Measurements from ENCODE around the gene NRARP.
A peak's percentile ranks its signal among the peaks of the same experiment; 100 is the strongest.

The NRARP gene

GRCh38 chr9:137255448-137256114 is 46.5 kb downstream of the NRARP start:
- peak overlapping the region; percentile 77 for H2AFZ ChIP-seq (ENCODE audit: insufficient read depth, low read length, poor library complexity)
- H3K23ac ChIP-seq (ENCODE audit: low read length): no peak overlapping the region
- H3K4me2 ChIP-seq (ENCODE audit: low read length): peak overlapping the region; percentile 69
- peak overlapping the region; percentile 58 for H3K18ac ChIP-seq (ENCODE audit: low read length)
- H3K14ac ChIP-seq (ENCODE audit: low read length): peak overlapping the region; percentile 90
- H2AK5ac ChIP-seq (ENCODE audit: low read length): peak overlapping the region; percentile 62
- H2BK120ac ChIP-seq (ENCODE audit: insufficient read depth, low read length, poor library complexity): peak overlapping the region; percentile 67
- no peak overlapping the region for H2BK12ac ChIP-seq (ENCODE audit: low read length)
- peak overlapping the region; percentile 86 for H4K8ac ChIP-seq (ENCODE audit: low read depth, low read length)
- peaks cover 12% of the 10 kb centered on the region for H3K79me1 ChIP-seq (ENCODE audit: low read length)
- H3K36me3 ChIP-seq (ENCODE audit: control insufficient read depth in 1 of 2, insufficient read depth in 2 of 2, low read length in 2 of 2): peaks cover 22 to 23% of the 10 kb centered on the region in 2 experiments
- DNase-seq: no peak
- H3K4me3 ChIP-seq (ENCODE audit: low read depth, low read length): peak overlapping the region; percentile 96
- H3K27me3 ChIP-seq (ENCODE audit: insufficient read depth, low read length): no peaks in the 10 kb centered on the region
- peaks cover 14 to 16% of the 10 kb centered on the region in 2 experiments for H3K4me1 ChIP-seq (ENCODE audit: control insufficient read depth in 1 of 2, insufficient read depth in 2 of 2, low read length in 2 of 2)
- WGBS (ENCODE audit: extremely low coverage, insufficient coverage, insufficient read length): no CpG with 5 or more reads among the region's 51 CpGs
- H3K79me2 ChIP-seq (ENCODE audit: control insufficient read depth, insufficient read depth, low read length, poor library complexity): peaks cover 12% of the 10 kb centered on the region
- peak overlapping the region; percentile 74 for H4K91ac ChIP-seq (ENCODE audit: low read depth, low read length)
- peak overlapping the region; percentile 49 for H3K4ac ChIP-seq (ENCODE audit: low read depth, low read length)
- H4K12ac ChIP-seq (ENCODE audit: low read depth, low read length): peak overlapping the region; percentile 70
- no peaks in the 10 kb centered on the region for H3K9me3 ChIP-seq (ENCODE audit: insufficient read depth, low read depth, low read length)
- H3K27ac ChIP-seq (ENCODE audit: low read depth, low read length): peak overlapping the region; percentile 55
- H2BK5ac ChIP-seq (ENCODE audit: low read depth, low read length, poor library complexity): peak overlapping the region; percentile 64
- H3K9ac ChIP-seq (ENCODE audit: low read length): peak overlapping the region; percentile 75

DNA sequence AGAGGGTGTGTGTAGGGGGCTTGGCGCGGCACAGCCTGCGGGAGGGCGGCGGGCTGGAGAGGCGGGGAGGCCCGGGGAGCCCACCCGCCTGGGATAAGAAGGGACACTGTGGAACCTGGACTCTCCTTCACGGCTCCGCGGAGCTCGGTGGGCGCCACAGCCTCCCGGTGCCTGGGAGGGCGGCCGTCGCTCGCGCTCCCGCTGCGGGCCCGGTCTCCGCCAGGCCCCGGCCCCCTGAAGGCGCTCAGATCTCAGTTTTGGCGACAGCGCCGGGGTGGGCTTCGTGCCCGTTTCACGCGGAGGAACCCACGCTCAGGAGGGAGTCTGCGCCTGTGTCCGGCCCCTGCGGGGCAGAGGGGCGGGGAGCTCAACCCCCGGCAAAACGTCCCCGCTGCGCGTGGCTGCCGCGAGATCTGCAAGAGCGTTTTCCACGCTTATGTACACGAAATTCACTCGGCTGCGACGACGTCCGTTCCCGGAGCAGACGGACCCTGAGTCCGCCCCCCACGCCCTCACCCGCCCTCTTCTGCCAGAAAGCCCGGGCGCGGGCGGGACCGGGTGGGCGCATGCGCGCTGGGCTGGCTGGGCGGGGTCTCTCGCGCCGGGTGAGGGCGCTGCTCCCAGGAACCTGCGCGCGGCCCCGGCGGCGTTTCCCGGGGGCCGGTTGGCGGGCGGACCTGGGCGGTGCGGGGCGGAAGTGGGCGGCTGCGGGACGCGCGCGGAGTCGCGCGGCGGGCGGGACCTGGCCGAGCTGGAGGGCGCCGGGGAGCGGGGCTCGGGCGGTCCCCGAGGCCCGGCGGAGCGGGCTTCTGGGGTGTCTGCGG is 47.2 kb downstream of the NRARP start, which contains the start of gene NELFB:
NELFB (plus strand) TSS at position 704 of the 824 bp plus-strand sequence.
- Histone ChIP-seq H3K4me1 (ENCODE audit: control insufficient read depth in 1 of 2, insufficient read depth in 2 of 2, low read length in 2 of 2) (peaks cover 14 to 16% of the 10 kb centered on the region in 2 experiments), H3K36me3 (ENCODE audit: control insufficient read depth in 1 of 2, insufficient read depth in 2 of 2, low read length in 2 of 2) (peaks cover 22 to 23% of the 10 kb centered on the region in 2 experiments), H2BK120ac (ENCODE audit: insufficient read depth, low read length, poor library complexity) (peak within 1 kb of the TSS; percentile 70), H3K14ac (ENCODE audit: low read length) (peak within 1 kb of the TSS; percentile 90), H2AFZ (ENCODE audit: insufficient read depth, low read length, poor library complexity) (peak within 1 kb of the TSS; percentile 89), H4K8ac (ENCODE audit: low read depth, low read length) (peak within 1 kb of the TSS; percentile 98), H4K12ac (ENCODE audit: low read depth, low read length) (peak within 1 kb of the TSS; percentile 89), H4K91ac (ENCODE audit: low read depth, low read length) (peak within 1 kb of the TSS; percentile 74), H3K79me1 (ENCODE audit: low read length) (peaks cover 12% of the 10 kb centered on the region), H3K27me3 (ENCODE audit: insufficient read depth, low read length) (no peaks in the 10 kb centered on the region), H2AK5ac (ENCODE audit: low read length) (peak within 1 kb of the TSS; percentile 62), H2BK12ac (ENCODE audit: low read length) (no peak within 1 kb of the TSS), H3K4ac (ENCODE audit: low read depth, low read length) (peak within 1 kb of the TSS; percentile 77), H3K4me3 (ENCODE audit: low read depth, low read length) (peak within 1 kb of the TSS; percentile 96), H3K23ac (ENCODE audit: low read length) (no peak within 1 kb of the TSS), H3K4me2 (ENCODE audit: low read length) (peak within 1 kb of the TSS; percentile 99), H3K9me3 (ENCODE audit: insufficient read depth, low read depth, low read length) (peaks cover 2% of the 10 kb centered on the region), H3K79me2 (ENCODE audit: control insufficient read depth, insufficient read depth, low read length, poor library complexity) (peaks cover 12% of the 10 kb centered on the region), H3K18ac (ENCODE audit: low read length) (peak within 1 kb of the TSS; percentile 86), H3K27ac (ENCODE audit: low read depth, low read length) (peak within 1 kb of the TSS; percentile 55), H2BK5ac (ENCODE audit: low read depth, low read length, poor library complexity) (peak within 1 kb of the TSS; percentile 71), H3K9ac (ENCODE audit: low read length) (peak within 1 kb of the TSS; percentile 92)
- peak; percentile 80 to 94 for DNase-seq
- no CpG with 5 or more reads among the region's 105 CpGs for WGBS (ENCODE audit: extremely low coverage, insufficient coverage, insufficient read length)

GRCh38 chr9:137253717-137254623 is 48.1 kb downstream of the NRARP start:
- Histone ChIP-seq H2BK12ac (ENCODE audit: low read length) (no peak overlapping the region), H3K4me3 (ENCODE audit: low read depth, low read length) (peak overlapping the region; percentile 79), H2AFZ (ENCODE audit: insufficient read depth, low read length, poor library complexity) (peak overlapping the region; percentile 89), H3K36me3 (ENCODE audit: control insufficient read depth in 1 of 2, insufficient read depth in 2 of 2, low read length in 2 of 2) (peaks cover 18 to 19% of the 10 kb centered on the region in 2 experiments), H3K79me2 (ENCODE audit: control insufficient read depth, insufficient read depth, low read length, poor library complexity) (peaks cover 12% of the 10 kb centered on the region), H2BK120ac (ENCODE audit: insufficient read depth, low read length, poor library complexity) (no peak overlapping the region), H3K9me3 (ENCODE audit: insufficient read depth, low read depth, low read length) (peaks cover 2% of the 10 kb centered on the region), H4K91ac (ENCODE audit: low read depth, low read length) (peak overlapping the region; percentile 74), H4K8ac (ENCODE audit: low read depth, low read length) (peak overlapping the region; percentile 98), H2BK5ac (ENCODE audit: low read depth, low read length, poor library complexity) (no peak overlapping the region), H3K18ac (ENCODE audit: low read length) (peak overlapping the region; percentile 22), H3K4ac (ENCODE audit: low read depth, low read length) (no peak overlapping the region), H3K27ac (ENCODE audit: low read depth, low read length) (no peak overlapping the region), H3K14ac (ENCODE audit: low read length) (peak overlapping the region; percentile 75), H3K79me1 (ENCODE audit: low read length) (peaks cover 12% of the 10 kb centered on the region), H3K9ac (ENCODE audit: low read length) (no peak overlapping the region), H4K12ac (ENCODE audit: low read depth, low read length) (no peak overlapping the region), H3K27me3 (ENCODE audit: insufficient read depth, low read length) (no peaks in the 10 kb centered on the region), H3K23ac (ENCODE audit: low read length) (no peak overlapping the region), H3K4me2 (ENCODE audit: low read length) (peak overlapping the region; percentile 99), H3K4me1 (ENCODE audit: control insufficient read depth in 1 of 2, insufficient read depth in 2 of 2, low read length in 2 of 2) (peaks cover 14 to 16% of the 10 kb centered on the region in 2 experiments), H2AK5ac (ENCODE audit: low read length) (peak overlapping the region; percentile 23)
- peak in 1 of 2 donors; percentile 37 for DNase-seq
- no CpG with 5 or more reads among the region's 21 CpGs for WGBS (ENCODE audit: extremely low coverage, insufficient coverage, insufficient read length)

Measured in trophoblast cell (in vitro differentiated cells and primary cell).